GM23338 (cell line): ENCODE results near the gene ADGB.
"Not testable (repeated sequence)": the region's sequence is repeated elsewhere in the genome, so short reads cannot be mapped to it uniquely, and the experiment has no call there.

Experiments
- EZH2 ChIP-seq: fragments of 200-600 bp; sonication (generic); IDR thresholded peaks from one replicate; pipeline ENCODE4 v1.8.0; 2017; ENCODE audit warnings: antibody characterized with exemption, mild to moderate bottlenecking, low read depth; ENCODE audit not compliant: unreplicated experiment
- EZH2phosphoT487 ChIP-seq: fragments of 200-600 bp; sonication (generic); IDR thresholded peaks from one replicate; pipeline ENCODE4 v1.8.1; 2018; ENCODE audit warnings: antibody characterized with exemption; ENCODE audit not compliant: unreplicated experiment
- POLR2AphosphoS5 ChIP-seq: IDR thresholded peaks from 2 replicates; pipeline ENCODE4 v1.6.1; 2016; ENCODE audit warnings: antibody characterized with exemption, low read depth
- TF ChIP-seq, protein P1 (sequence below), 2 experiments: fragments of 200-600 bp in 1 of 2; sonication (generic) in 1 of 2; conservative IDR thresholded peaks; 2 replicates each; pipeline versions ENCODE4 v1.5.1 to v1.6.1; 2016 to 2017; ENCODE audit warnings: antibody characterized with exemption in 2 of 2, low read depth in 2 of 2, mild to moderate bottlenecking in 2 of 2, moderate library complexity in 1 of 2
- TF ChIP-seq, protein P2 (sequence below): IDR thresholded peaks from one replicate; pipeline ENCODE4 v1.6.1; 2018; ENCODE audit warnings: antibody characterized with exemption; ENCODE audit not compliant: unreplicated experiment

DNA sequence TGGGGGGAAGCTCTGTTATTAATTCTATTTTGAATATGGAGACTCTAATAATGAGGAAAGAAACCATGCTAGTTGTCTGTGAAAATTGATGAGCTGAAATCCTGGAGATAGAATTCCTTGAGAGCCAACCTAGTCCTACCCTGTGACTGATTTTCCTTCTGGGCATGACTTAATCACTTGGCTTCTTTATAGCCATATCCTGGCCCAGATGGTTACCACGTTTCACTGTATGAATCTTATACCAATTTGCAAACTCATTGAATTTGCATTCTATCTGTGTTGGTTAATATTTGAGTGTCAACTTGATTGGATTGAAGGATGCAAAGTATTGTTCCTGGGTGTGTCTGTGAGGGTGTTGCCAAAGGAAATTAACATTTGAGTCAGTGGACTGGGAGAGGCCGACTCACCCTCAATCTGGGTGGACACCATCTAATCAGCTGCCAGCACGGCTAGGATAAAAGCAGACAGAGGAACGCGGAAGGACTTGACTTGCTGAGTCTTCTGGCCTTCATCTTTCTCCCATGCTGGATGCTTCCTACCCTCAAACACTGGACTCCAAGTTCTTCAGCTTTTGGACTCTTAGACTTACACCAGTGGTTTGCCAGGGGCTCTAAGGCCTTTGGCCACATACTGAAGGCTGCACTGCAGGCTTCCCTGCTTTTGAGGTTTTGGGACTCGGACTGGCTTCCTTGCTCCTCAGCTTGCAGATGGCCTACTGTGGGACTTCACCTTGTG, 255.9 kb downstream of the ADGB start:
- TF ChIP-seq, protein P1, sequence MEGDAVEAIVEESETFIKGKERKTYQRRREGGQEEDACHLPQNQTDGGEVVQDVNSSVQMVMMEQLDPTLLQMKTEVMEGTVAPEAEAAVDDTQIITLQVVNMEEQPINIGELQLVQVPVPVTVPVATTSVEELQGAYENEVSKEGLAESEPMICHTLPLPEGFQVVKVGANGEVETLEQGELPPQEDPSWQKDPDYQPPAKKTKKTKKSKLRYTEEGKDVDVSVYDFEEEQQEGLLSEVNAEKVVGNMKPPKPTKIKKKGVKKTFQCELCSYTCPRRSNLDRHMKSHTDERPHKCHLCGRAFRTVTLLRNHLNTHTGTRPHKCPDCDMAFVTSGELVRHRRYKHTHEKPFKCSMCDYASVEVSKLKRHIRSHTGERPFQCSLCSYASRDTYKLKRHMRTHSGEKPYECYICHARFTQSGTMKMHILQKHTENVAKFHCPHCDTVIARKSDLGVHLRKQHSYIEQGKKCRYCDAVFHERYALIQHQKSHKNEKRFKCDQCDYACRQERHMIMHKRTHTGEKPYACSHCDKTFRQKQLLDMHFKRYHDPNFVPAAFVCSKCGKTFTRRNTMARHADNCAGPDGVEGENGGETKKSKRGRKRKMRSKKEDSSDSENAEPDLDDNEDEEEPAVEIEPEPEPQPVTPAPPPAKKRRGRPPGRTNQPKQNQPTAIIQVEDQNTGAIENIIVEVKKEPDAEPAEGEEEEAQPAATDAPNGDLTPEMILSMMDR (conservative IDR thresholded peaks at IDR 0.05; ENCODE audit: low read depth in 2 of 2), result not testable (repeated sequence)
- not testable (repeated sequence) for TF ChIP-seq EZH2, EZH2phosphoT487, POLR2AphosphoS5
- TF ChIP-seq, protein P2, sequence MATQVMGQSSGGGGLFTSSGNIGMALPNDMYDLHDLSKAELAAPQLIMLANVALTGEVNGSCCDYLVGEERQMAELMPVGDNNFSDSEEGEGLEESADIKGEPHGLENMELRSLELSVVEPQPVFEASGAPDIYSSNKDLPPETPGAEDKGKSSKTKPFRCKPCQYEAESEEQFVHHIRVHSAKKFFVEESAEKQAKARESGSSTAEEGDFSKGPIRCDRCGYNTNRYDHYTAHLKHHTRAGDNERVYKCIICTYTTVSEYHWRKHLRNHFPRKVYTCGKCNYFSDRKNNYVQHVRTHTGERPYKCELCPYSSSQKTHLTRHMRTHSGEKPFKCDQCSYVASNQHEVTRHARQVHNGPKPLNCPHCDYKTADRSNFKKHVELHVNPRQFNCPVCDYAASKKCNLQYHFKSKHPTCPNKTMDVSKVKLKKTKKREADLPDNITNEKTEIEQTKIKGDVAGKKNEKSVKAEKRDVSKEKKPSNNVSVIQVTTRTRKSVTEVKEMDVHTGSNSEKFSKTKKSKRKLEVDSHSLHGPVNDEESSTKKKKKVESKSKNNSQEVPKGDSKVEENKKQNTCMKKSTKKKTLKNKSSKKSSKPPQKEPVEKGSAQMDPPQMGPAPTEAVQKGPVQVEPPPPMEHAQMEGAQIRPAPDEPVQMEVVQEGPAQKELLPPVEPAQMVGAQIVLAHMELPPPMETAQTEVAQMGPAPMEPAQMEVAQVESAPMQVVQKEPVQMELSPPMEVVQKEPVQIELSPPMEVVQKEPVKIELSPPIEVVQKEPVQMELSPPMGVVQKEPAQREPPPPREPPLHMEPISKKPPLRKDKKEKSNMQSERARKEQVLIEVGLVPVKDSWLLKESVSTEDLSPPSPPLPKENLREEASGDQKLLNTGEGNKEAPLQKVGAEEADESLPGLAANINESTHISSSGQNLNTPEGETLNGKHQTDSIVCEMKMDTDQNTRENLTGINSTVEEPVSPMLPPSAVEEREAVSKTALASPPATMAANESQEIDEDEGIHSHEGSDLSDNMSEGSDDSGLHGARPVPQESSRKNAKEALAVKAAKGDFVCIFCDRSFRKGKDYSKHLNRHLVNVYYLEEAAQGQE, result not testable (repeated sequence)
